ENCODE data around the gene SH3D19.

DNA sequence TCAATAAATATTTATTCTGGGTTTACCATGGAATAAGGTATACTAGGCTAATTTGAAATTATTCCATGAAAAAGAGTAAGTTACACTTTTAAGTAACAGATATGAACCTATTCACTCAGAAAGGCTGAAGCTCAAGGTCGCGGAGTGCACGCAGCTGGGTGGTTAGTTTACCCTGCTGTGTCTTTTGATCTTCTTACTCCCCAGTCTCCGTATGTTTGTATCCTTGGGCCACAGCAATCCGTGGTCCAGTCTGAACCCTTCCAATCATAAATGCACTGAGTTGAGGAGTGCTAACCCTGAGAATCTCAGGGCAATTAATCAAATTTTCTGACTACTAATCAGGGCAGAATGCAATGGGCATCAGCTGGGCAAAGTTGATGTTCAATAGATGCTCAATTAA lies 192.1 kb downstream of the SH3D19 start:
- TF ChIP-seq EZH2phosphoT487 (IDR thresholded peaks at IDR 0.05; ENCODE audit: borderline replicate concordance, low read depth, low read length) (no peak), CTCF (conservative IDR thresholded peaks at IDR 0.05; ENCODE audit: low read length) (no peak)

All from OCI-LY7 (cell line).